ENCODE results near the gene CCDC198.

Gene CCDC198

GRCh38 chr14:57498035-57498434 lies 4.4 kb upstream of the CCDC198 start (continued):
- TF ChIP-seq ARNTL (CRISPR knock-in tag; IDR thresholded peaks at IDR 0.05; ENCODE audit: borderline replicate concordance, low read depth), result no peak
- no peak for TF ChIP-seq OSR1 (CRISPR knock-in tag; IDR thresholded peaks at IDR 0.05)
- no peak for TF ChIP-seq ESRRG (CRISPR knock-in tag; IDR thresholded peaks at IDR 0.05)

- no peak for ATAC-seq
- no peak for TF ChIP-seq POU6F1 (CRISPR knock-in tag; IDR thresholded peaks at IDR 0.05; ENCODE audit: borderline replicate concordance, low read depth)
- TF ChIP-seq PPARA (CRISPR knock-in tag; IDR thresholded peaks at IDR 0.05; ENCODE audit: borderline replicate concordance), result no peak
- no peak for TF ChIP-seq TCF4 (CRISPR knock-in tag; IDR thresholded peaks at IDR 0.05; ENCODE audit: borderline replicate concordance)
- TF ChIP-seq OSR1 (CRISPR knock-in tag; IDR thresholded peaks at IDR 0.05), result no peak
- TF ChIP-seq CREB5 (CRISPR knock-in tag; IDR thresholded peaks at IDR 0.05; ENCODE audit: low read depth), result no peak
Observed at GRCh38 chr14:57495416-57495815, 1.8 kb upstream of the CCDC198 start.

- TF ChIP-seq ISL1 (CRISPR knock-in tag; IDR thresholded peaks at IDR 0.05) (peak; percentile 53), SNAI2 (CRISPR knock-in tag; IDR thresholded peaks at IDR 0.05) (no peak), TOX (CRISPR knock-in tag; IDR thresholded peaks at IDR 0.05; ENCODE audit: borderline replicate concordance) (peak; percentile 29; the same call in 1 of the 2 replicates)
- peak; percentile 49; the same call in 2 of the 3 replicates for ATAC-seq
Observed at GRCh38 chr14:57492859-57493258, 798 bp downstream of the CCDC198 start.

- no peak for ATAC-seq
- no peak for TF ChIP-seq ZNF565 (CRISPR knock-in tag; conservative IDR thresholded peaks at IDR 0.05; ENCODE audit: low read depth)
Observed at GRCh38 chr14:57491640-57492039, 2.0 kb downstream of the CCDC198 start.

- TF ChIP-seq PPARA (CRISPR knock-in tag; IDR thresholded peaks at IDR 0.05; ENCODE audit: borderline replicate concordance) (no peak), TSHZ2 (CRISPR knock-in tag; IDR thresholded peaks at IDR 0.05) (no peak), CSDC2 (CRISPR knock-in tag; IDR thresholded peaks at IDR 0.05) (no peak), GLIS3 (CRISPR knock-in tag; IDR thresholded peaks at IDR 0.05) (no peak), CSRNP3 (CRISPR knock-in tag; IDR thresholded peaks at IDR 0.05) (no peak), ZFP3 (CRISPR knock-in tag; IDR thresholded peaks at IDR 0.05) (no peak), ZC3H10 (CRISPR knock-in tag; IDR thresholded peaks at IDR 0.05) (no peak), ESRRG (CRISPR knock-in tag; IDR thresholded peaks at IDR 0.05) (no peak), ZNF8 (CRISPR knock-in tag; IDR thresholded peaks at IDR 0.05) (no peak), ZFP30 (CRISPR knock-in tag; IDR thresholded peaks at IDR 0.05) (no peak), RARB (CRISPR knock-in tag; IDR thresholded peaks at IDR 0.05) (no peak), ZNF70 (CRISPR knock-in tag; IDR thresholded peaks at IDR 0.05) (no peak), TOX (CRISPR knock-in tag; IDR thresholded peaks at IDR 0.05; ENCODE audit: borderline replicate concordance) (no peak), OSR1 (CRISPR knock-in tag; IDR thresholded peaks at IDR 0.05) (no peak), ARNTL (CRISPR knock-in tag; IDR thresholded peaks at IDR 0.05; ENCODE audit: borderline replicate concordance, low read depth) (no peak), TCF4 (CRISPR knock-in tag; IDR thresholded peaks at IDR 0.05; ENCODE audit: borderline replicate concordance) (no peak)
- ATAC-seq, result peak; percentile 41; the same call in 1 of the 3 replicates
Observed at GRCh38 chr14:57487771-57488170, 5.9 kb downstream of the CCDC198 start.

Measured in SK-N-SH treated with all-trans-retinoic acid at 6 μM for 48 hours (cell line).